ENCODE data around the gene RB1.

The RB1 gene

DNA sequence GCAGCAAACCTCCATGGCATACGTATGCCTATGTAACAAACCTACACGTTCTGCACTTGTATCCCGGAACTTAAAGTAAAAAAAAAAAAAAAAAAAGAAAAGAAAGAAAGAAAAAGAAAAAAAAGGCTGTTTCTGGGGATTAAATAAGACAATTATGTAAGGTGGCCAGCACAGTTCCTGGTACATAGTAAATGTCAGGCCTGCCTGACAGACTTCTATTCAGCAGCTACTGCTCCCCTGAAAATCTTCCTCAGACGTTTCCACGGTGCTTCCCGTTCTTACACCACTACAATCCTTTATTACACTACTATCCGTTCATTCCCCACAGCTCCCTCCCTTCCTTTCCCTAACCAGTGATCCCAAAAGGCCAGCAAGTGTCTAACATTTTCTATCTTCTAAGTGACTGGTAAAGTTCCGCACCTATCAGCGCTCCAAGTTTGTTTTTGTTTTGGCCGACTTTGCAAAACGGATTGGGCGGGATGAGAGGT lies 636 bp upstream of the RB1 start:
- TF ChIP-seq, protein P1, sequence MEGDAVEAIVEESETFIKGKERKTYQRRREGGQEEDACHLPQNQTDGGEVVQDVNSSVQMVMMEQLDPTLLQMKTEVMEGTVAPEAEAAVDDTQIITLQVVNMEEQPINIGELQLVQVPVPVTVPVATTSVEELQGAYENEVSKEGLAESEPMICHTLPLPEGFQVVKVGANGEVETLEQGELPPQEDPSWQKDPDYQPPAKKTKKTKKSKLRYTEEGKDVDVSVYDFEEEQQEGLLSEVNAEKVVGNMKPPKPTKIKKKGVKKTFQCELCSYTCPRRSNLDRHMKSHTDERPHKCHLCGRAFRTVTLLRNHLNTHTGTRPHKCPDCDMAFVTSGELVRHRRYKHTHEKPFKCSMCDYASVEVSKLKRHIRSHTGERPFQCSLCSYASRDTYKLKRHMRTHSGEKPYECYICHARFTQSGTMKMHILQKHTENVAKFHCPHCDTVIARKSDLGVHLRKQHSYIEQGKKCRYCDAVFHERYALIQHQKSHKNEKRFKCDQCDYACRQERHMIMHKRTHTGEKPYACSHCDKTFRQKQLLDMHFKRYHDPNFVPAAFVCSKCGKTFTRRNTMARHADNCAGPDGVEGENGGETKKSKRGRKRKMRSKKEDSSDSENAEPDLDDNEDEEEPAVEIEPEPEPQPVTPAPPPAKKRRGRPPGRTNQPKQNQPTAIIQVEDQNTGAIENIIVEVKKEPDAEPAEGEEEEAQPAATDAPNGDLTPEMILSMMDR (conservative IDR thresholded peaks at IDR 0.05; ENCODE audit: control insufficient read depth, insufficient read depth, low read depth, low read length) = no peak
- DNase-seq (ENCODE audit: low read depth) = peak; percentile 56
- peak overlapping the region; percentile 70 for H3K4me3 ChIP-seq (ENCODE audit: control insufficient read depth, low read depth, low read length)

DNA sequence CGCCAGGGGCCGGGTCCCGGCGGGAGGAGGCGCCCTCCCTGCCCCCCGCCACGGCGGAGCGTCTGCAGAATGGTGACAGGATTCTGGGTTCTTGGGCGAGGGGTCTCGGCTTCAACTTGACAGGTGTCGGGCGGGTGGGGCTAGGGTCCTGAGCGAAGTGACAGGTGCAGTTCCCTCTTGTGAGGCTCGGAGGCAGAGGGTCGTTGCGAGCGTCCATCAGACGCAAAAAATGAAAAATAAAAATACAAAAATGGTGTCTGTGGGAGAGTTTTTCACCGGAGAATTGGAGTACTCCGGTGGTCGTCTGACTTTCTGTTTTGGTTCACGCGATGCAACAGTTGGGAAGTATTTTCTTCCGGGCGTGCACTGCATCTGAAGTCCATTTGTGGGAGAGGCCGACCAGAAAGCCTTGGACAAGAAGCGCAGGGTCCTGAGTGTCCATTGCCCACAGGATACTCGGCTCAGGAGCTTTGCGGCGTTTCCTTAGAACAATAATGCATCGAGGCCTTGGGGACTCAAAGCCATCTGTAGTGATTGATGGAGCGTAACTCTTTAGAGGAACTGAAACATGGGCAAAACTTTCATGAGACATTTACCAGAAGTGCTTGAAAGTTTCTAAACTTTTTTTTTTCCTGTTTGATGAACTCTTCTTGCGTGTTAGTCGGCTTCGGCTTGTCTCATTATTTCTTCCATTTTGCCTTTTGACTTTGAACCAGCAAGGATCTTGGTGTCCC lies 759 bp downstream of the RB1 start:
- TF ChIP-seq, protein P1 (conservative IDR thresholded peaks at IDR 0.05; ENCODE audit: control insufficient read depth, insufficient read depth, low read depth, low read length) = no peak
- peak; percentile 52 for DNase-seq (ENCODE audit: low read depth)
- peak overlapping the region; percentile 70 for H3K4me3 ChIP-seq (ENCODE audit: control insufficient read depth, low read depth, low read length)

GRCh38 chr13:48311223-48311622 lies 7.7 kb downstream of the RB1 start:
- TF ChIP-seq, protein P1 (conservative IDR thresholded peaks at IDR 0.05; ENCODE audit: control insufficient read depth, insufficient read depth, low read depth, low read length) = no peak
- no peak overlapping the region for H3K4me3 ChIP-seq (ENCODE audit: control insufficient read depth, low read depth, low read length)
- no peak for DNase-seq (ENCODE audit: low read depth)

DNA sequence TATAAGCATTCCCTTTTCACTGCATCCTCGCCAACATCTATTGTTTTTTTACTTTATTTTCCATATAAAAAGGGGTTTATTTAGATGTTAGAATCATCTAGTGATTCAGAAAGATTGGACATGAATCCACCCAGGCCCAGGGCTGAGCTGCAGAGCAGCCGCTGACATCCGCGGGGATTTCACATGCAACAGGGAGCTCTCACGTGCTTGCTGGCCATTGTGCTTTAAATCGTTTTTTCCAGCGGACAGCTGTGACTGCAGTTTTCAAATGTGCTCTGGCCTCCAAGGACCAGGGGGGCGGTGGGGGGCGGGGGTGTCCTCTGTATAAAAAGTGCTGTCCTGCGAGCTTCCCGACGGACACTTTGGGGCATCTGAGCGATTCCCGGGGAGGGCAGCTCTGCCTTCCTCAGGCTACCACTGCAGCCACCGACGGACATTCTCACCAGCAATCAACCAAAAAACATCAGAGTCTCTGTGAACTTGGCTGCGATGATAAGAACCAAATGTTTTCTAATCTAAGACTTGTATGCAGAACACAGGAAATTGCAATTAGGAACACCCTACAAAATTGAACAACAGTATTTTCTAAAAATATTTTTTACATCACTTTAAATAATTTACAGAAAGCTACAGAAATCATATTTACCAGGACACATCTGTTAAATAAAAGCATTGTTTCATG lies 12.6 kb downstream of the RB1 start:
- DNase-seq (ENCODE audit: low read depth) = no peak
- H3K4me3 ChIP-seq (ENCODE audit: control insufficient read depth, low read depth, low read length) = no peak overlapping the region
- TF ChIP-seq, protein P1 (conservative IDR thresholded peaks at IDR 0.05; ENCODE audit: control insufficient read depth, insufficient read depth, low read depth, low read length) = no peak

DNA sequence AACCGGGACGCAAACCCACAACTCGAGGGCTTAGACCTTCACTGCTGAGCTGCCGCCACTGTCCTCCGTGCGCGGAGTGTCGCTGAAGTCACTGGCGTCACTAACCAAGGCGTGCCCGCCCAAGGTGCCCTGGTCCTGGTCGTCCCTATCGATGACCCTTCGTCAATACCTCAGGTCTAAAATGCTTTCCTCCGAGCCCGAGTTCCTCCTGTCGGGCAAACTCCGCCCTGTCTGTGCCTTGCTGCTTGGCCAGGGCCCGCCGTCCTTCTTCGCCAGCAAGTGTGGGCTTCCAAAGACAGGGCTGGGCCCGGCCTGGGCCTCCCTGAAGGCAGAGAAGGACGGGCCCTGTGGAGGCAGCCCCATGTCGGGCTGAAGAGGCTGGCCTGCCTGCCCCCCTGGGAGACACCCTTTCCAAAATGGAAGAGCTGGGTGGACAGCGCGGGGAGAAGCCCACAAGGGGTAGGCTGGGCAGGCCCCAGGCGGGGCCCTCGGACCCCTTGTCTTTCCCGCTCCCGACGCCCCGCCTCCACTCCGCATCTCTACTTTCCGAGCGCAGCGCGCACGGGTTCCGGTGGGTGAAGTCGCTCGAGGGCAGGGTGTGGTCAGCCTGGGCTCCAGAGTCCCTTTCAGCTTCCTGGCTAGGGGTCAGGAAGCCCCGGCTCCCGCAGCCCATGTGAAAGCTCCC lies 13.4 kb downstream of the RB1 start:
- TF ChIP-seq, protein P1 (conservative IDR thresholded peaks at IDR 0.05; ENCODE audit: control insufficient read depth, insufficient read depth, low read depth, low read length) = no peak
- no peak overlapping the region for H3K4me3 ChIP-seq (ENCODE audit: control insufficient read depth, low read depth, low read length)
- DNase-seq (ENCODE audit: low read depth) = no peak

DNA sequence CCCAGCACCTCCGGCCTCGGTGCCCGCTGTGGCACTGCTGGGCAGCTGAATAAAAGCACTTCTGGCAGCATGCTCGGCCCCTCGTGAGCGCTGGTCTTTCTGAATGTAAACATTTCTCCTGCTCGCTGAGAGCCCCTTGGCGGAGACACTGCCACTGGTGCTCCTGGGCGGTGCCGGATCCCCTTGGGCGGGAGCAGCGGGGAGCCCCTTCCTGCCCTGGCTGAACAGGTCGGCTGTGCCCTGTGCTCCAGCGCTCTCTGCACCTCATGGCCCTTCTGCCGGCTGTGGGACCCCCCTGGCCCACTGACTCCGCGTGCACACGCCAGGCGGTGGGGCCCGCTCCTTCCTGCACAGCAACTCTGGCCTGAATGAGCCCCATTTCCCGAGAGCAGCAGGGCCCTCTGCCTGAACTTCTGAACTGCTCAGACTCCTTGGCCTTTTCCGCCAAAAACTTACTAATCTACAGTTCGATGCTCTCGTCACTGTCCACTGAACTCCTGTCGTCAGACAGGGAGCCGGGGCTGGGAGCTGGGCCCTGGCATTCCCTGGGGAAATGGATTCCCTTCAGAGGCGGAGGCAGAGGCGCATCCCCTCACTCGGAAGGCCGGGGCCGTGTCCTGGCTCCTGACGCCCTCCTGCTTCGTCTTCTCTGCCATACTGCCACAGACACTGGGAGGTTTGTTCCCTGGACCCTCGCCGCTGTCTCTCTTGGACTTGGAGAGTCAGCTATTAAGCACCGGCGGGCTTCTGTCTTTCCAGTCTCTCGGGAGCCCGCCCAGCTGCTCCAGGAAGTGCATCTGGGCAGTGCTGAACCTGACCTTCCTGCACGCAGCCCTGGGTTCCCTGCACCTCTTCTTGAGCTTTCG lies 14.2 kb downstream of the RB1 start:
- TF ChIP-seq, protein P1 (conservative IDR thresholded peaks at IDR 0.05; ENCODE audit: control insufficient read depth, insufficient read depth, low read depth, low read length) = no peak
- DNase-seq (ENCODE audit: low read depth) = no peak
- no peak overlapping the region for H3K4me3 ChIP-seq (ENCODE audit: control insufficient read depth, low read depth, low read length)

Data from fibroblast of mammary gland (primary cell).